ENCODE measurements around the gene USP31.
"Not testable (repeated sequence)": the region's sequence is repeated elsewhere in the genome, so short reads cannot be mapped to it uniquely, and the experiment has no call there.

The USP31 gene

DNA sequence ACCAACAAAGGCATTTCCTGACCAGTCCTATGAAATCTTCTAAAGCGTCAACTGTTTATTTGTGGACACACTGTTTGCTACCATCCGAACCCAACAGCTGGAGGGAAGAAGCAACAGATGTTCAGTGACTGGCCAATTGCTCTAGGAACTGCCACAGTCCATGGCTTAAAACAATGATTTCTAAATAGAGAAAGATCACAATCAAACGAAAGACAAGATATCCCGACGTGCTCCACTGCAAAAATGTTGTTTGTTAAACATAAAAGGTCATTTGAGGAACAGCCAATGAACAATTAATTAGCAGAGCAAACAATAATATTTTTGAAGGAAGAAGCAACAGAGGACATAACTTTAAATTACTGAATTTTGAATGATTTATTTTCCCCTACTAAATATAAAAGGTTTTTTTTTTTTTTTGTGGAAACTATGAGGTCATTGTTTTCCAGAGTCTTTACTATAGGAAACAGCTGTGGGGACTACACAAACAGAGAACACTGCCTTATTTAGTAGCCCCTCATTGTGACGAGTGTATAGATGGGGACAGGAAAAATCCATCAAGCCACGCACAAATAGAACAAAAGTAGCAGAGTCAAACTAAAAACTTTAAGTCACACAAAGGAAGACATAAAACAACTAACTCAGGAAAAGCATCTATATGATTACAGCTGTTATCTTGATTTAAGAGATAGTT lies 17.2 kb downstream of the USP31 start:
- no peak for DNase-seq

DNA sequence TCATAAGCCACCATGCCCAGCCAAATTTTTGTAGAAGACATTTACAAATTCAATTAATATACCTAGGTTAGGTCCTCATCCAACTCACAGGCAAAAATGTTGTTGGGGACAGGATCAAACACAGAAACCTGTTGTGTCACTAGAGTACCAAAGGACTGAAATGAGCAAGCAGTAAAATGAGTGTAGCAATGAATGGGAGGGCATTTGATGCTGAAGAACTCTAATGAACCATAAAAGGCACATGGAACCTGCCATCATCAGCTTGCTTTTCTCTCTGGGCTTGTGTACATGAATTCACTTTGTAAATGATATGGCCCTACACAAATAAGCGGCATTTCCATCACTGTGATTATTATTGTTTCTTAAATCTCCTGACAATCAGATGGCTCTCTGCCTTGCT lies 17.8 kb downstream of the USP31 start:
- no peak for DNase-seq

DNA sequence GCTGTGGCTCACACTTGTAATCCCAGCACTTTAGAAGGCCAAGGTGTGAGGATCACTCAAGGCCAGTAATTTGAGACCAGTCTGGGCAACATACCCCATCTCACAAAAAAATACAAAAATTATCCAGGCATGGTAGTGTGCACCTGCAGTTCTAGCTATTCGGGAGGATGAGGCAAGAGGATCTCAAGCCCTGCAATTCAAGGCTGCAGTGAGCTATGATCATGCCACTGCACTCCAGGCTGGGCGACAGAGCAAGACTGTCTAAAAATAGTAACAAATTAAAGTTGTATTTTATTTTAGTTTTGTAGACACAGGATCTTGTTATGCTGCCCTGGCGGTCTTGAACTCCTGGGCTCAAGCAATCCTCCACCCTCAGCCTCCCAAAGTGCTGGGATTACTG lies 18.2 kb downstream of the USP31 start:
- DNase-seq = no peak

DNA sequence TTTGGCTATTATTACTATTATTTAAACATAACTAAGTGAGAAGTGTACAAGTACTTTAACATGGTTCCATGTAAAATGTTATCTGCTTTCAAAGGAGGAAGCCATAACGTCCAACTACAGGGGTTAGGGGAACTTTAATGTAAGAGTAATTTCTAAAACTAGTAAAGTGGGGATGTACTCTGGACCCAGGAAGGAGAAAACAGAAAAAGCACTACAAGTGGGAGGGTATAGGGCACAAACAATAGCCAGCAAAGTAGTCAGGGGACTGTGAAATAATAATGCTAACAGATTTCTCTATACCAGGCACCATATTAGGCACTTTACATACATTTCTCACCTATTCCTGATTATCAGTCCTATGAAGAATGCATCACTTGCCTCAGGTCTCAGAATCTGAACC lies 19.6 kb downstream of the USP31 start:
- no peak for DNase-seq

DNA sequence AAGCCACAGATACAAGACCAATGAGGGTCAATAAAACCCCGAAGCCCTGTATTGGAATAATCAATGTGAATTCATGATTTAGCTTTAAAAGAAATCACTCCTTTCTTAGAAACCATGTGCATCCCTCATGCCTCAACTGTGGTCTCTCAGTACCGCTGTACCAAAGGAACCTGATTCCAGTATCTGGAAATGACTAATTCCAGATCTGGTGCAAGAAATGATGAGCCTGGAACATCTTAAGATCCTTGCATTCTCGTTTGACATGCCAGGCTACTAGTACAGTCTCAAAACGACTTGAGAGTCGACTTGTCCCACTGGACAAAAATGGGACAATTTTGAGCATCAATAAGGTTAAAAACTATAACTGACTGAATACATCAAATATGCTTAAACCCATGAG lies 21.2 kb downstream of the USP31 start:
- DNase-seq = no peak

DNA sequence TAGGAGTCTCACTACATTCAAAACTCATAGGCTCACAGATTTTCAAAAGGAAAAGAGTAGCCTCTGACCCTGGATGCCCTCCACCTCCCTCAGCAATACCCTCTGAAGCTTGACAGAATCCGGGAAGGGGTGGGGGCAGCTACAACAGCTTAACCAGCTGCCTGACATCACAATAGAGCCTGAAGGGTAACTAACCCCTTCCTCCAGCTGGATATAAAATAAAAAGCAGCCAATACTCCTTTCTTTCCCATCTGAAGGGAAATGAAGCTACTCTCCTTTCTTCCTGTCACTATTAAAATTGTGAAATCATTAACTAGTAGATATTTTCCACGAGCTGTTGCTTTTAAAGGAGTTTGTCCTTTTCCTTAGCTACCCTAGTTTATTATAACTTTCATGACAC lies 24.0 kb downstream of the USP31 start:
- no peak for DNase-seq

DNA sequence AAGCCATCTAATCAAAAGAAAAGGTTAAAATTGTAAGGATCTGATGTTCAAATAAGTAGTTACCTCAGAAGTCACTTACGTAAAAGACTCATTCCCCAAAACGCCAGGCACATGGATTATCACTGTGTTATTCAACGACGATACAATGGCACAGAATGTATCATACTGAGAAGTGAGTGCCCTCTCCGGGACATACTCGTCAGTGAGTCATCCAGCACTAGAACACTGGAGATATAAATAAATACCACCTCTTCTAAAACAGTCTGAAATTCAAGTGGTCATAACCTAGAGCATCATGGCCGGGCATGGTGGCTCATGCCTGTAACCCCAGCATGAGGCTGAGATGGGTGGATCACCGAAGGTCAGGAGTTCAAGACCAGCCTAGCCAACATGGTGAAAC lies 24.9 kb downstream of the USP31 start:
- no peak for DNase-seq

DNA sequence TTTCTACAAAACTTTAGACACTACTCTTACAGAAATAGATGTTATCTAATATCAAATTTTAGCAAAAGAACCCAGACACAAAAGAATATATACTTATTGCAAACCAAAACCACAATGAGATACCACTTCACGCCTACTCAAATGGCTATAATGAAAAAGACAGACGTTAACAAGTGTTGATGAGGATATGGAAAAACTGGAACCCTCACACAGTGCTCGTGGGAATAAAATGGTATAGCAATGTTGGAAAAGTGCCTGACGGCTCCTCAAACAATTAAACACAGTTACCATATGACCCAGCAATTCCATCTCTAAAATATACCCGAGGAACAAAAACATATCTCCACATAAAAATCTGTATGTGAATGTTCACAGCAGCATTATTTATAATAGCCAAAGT lies 27.1 kb downstream of the USP31 start:
- no peak for DNase-seq

DNA sequence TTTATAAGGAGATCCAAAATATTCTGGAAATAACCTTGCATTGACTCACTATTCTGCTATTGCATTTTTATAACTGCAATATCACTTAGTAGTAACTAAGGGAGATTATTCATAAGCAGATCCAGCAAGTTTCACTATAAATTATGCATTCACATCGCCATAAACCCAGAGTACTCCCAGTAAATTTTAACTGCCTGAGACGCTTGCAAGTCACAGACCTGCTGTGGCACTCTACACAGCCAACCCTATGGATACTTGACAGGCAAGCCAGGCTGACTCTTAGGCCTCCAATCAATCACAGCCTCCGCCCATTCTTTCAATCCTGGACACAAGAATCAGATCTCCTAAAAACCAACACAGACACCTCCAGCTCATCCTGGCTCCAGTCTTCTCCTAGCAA lies 28.2 kb downstream of the USP31 start:
- no peak for DNase-seq

DNA sequence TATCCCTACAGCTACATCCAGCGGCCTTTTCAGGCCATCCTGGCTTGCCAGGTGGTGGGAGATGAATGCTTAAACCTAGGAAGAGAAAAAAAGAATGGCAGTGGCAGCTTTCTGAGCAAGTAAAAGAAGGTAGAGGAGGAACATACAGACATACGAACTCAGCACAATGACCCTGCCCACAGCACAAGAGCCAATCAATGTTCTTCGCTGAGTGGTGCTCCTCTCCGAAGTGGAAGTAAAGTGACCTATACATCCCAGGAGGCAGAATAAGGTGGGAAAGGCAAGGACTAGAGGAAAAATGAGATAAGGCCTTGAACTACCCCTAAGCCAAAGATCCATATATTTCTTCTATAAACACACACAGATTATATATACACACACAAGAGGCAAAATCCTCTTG lies 28.7 kb downstream of the USP31 start:
- no peak for DNase-seq

DNA sequence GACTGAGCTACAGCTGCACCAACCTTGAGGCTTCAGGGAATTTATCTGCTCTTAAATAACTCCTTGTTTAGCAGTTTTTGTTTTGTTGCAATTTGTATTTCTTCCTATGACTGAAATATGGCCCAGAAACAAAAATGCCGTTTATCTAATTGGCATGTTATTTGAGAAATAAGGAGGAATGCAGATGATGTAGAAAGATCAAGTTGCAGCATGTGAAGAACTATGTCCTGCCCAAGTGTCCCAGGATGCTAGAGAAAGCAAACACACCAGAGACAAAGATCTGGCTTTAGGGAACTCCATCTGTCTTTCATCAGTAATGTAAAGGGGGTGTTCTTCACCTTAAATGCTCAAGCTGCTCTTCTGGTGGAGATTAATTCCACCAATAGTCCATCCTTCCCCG lies 29.7 kb downstream of the USP31 start:
- DNase-seq = no peak

DNA sequence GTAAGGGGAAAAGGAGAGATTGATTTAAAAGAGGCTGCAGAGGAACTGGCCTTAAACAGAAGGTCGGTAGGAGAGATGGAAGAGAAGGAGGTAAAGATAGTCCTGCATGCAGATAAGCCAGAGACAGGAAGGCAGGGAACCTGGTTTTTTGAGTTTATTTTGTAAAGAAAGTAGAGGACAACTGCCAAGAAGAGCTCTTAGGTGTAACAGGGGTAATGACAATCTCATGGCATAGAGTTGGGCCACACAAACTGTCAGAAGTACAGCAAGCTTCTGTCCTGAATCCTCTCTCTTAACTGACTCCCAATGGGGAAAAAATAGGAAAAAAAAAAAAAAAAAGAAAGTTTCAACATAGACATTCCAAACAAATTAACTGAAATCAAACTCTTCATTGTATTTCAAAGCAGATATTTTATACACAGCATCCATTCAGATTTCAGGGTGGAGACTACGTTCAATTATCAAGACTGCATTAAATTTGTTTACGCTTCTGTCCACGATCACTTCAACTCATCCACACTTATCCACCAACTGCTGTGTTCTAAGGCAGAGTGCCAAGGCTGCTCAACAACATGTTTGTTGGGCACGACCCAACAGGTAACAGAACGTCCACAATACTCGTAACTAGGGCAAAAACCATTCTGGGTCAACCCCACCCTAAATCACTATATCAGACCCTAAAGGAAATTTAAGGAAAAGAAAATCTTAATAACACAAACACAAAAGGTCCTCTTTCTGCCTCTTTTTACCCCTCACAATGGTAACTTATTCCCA lies 34.9 kb downstream of the USP31 start:
- DNase-seq = no peak

DNA sequence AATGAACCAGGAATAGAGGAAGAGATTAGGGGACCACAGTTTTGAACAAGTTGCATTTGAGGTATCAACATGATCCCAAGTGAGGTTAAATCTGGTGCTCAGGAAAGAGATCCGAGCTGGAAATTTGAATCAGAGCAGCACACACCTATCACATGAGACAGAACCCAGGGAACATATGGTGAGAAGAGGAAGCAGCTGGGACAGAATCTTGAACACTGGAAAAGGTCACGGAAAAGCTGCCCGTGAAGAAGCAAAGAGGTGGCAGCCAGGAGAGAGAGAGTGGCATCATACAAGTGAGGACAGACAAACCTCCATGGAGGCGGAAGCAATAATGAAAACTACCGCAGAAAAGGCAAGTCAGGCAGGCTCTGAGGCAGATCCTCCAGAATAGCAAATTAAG lies 36.1 kb downstream of the USP31 start:
- DNase-seq = no peak

DNA sequence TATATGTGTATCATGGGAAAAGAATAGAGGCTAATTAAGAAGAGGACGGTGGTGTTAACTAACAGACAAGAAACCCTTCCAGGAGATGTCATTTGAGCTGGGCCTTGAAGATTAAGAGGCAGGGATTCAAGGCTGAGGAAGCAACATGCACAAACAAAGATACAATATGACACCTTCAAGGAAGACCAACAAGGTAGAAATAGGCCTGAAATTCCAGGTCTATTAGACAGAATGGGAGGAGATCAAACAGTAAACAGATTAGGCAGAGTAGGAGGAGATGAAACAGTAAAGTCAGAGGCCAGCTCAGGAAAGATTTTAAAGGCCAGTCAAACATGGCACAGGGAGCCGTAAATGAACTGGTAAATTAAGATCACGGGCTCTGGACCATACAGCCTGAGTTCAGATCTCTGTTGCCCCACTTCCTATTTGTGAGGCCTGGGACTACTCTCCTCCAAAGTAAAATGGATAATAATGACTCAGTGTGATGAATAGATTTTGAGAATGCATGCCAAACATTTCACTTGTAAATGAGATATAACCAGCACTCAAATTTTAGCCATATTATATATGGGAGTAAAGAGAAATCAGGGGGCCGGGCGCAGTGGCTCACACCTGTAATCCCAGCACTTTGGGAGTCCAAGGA lies 38.9 kb downstream of the USP31 start:
- no peak for DNase-seq

DNA sequence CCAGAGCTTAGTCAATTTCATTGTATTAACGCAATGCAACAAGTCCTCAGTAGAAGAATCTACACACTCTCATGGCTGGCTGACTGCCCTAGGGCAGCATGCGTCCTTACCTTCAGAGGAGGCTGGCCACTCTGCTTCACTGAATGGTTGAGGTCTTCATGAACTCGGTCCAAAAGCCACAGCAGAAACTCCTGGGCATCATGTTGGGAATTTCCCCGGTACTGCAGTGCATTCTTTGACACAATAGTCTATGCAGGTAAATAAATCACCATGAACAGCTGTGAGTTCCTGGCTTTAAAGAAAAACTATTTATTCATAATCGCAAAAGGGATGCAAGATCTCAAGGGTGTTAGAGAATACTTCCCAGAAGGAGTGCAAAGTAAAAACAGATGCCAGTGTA lies 41.3 kb downstream of the USP31 start:
- DNase-seq = no peak

DNA sequence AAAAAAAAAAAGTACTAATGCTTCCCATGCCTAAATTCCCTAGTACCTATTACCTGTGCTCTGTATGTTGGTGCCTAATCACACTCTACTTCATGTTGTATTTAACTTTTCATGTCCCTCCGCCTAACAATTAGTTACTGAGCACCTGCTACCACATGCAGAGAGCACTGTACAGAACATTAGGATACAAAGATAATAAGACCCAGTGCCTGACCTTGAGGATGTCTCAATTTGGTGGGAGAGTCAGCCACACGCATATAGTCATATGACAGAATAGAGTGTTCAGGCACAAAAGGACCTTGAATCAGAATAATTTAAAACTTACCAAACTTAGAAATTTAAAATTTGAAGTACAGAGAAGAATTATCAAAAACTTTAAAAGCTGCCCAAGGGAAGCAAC lies 42.1 kb downstream of the USP31 start:
- no peak for DNase-seq

DNA sequence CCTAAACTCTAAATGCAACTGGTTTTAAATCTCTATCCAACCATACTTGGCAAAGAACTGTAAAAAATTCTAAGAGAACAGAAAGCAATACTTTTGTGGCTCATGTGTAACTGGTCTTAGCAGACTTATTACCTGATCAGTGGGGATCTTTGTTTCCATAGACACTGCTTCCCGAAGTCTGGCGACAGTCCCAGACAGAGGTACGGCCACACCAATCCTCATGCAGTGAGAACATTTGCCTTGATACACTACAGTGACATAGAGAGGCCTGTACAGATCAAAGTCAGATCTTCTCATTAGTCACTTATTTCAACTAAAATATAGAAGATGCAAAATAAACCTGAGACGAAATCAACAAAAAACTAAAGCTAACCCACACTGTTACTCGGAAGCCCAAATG lies 43.9 kb downstream of the USP31 start:
- no peak for DNase-seq

DNA sequence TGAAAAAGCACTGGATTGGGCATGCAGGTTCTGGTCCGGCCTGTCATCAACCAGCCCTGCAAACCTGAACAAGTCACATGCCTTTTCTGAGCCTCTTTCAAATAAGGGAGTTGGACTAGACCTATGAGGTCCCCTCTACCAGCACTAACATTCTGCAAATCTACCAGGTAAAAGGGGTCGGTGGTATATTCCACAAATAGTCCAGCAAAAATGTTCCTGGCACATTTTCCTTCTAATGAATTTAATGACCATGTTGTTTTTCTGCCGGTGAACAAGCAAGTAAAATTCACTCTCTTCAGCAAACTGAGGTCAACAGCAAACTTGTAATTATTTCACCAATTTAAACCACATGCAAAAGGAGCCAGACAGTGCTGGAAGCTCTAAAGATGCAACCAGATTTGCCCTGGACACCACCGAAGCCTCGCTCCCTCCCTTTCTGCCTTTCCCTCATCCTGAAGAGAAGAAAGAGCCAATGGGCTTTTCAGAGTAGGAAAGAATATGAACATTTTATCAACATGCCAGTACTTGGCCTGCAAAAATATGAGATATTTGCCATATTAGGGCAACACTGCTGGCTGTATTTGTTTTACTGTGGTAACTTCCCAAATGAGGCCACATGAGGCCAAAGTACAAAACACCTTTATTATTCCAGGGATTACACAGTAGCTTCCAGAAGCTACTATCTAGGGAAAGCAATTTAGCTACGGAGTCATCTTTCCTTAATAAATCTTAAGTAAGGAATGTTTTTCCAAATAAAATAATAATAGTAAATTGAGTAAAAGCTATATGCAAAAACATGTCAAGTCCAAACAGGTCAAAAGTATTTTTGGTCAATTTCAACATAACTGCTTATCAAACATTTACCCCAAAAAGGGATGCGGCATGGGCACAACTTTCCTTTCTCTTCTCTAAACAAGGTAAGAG lies 45.0 kb downstream of the USP31 start:
- DNase-seq = no peak

DNA sequence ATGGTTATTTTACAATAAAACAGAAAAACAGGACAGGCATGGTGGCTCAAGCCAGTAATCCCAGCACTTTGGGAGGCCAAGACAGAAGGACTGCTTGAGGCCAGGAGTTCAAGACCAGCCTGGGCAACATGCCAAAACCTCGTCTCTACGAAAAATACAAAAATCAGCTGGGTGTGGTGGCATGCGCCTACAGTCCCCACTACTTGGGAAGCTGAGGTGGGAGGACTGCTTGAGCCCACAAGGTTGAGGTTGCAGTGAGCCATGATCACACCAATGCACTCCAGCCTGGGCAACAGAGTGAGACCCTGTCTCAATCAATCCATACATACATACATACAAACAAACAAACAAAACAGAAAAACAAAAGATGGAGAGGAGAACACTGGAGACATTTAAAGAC lies 45.6 kb downstream of the USP31 start:
- DNase-seq = no peak

DNA sequence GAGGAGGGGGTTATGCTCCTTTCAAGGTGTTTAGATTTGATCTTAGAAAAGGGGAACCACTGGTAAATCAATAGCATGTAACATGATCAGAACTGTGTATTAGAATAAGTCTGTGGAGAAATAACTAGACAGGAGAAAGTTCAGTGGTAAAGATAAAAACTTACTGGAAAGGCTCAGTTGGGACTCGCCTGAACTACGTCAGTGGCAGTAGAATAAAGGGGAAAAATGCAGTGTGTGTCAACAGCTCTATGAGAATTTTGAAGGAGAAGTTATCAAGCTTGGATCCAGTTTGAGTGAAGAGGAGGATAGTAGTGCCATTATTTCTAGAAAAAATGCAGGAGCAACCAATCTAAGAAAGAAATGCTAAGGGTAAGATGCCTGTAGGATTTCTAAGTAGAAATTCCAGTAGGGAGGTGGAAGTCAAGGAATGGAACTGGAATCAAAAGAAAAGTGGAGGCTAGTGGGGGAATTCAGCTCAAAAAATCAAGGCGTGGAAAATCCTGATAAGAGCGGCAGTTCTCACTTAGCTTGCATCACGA lies 48.2 kb downstream of the USP31 start:
- no peak for DNase-seq

DNA sequence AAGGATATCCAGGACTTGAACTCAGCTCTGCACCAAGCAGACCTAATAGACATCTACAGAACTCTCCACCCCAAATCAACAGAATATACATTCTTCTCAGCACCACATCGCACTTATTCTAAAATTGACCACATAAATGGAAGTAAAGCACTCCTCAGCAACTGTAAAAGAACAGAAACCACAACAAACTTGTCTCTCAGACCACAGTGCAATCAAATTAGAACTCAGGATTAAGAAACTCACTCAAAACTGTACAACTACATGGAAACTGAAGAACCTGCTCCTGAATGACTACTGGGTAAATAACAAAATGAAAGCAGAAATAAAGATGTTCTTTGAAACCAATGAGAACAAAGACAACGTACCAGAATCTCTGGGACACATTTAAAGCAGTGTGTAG lies 52.8 kb downstream of the USP31 start:
- DNase-seq = not testable (repeated sequence)

DNA sequence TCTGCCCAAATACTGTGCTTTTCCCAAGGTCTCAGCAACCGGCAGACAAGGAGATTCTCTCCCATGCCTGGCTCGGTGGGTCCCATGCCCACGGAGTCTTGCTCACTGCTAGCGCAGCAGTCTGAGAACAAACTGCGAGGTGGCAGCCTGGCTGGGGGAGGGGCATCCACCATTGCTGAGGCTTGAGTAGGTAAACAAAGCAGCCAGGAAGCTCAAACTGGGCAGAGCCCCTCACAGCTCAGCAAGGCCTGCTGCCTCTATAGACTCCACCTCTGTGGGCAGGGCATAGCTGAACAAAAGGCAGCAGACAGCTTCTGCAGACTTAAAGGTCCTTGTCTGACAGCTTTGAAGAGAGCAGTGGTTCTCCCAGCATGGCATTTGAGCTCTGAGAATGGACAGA lies 55.1 kb downstream of the USP31 start:
- not testable (repeated sequence) for DNase-seq

DNA sequence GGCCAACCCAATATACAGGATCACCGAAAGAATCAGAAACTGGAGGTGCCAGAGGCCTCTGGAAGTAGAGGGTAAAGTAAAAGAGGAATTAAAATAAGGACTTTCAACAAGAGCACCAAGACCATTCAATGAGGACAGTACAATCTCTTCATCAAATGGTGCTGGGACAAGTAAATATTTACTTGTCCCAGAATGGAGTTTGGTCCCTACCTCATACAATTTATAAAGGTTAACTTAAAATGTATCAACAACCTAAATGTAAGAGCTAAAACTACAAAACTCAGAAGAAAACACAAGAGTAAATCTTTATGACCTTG lies 56.5 kb downstream of the USP31 start:
- DNase-seq = no peak
